Stimulated activated CD4-positive, alpha-beta T cell treated with anti-CD3 and anti-CD28 coated beads, Interleukin-2, amount 100 ng/mL, for 4 hours (primary cell): ENCODE results near the gene DMD.

Experiments used
- DNase-seq: peaks from one replicate; pipeline ENCODE4 v3.0.0-alpha.2; 2020; ENCODE audit warnings: low read depth

Gene DMD

GRCh38 chrX:31110657-31111056 is 2100.7 kb downstream of the DMD start:
- DNase-seq = no peak

DNA sequence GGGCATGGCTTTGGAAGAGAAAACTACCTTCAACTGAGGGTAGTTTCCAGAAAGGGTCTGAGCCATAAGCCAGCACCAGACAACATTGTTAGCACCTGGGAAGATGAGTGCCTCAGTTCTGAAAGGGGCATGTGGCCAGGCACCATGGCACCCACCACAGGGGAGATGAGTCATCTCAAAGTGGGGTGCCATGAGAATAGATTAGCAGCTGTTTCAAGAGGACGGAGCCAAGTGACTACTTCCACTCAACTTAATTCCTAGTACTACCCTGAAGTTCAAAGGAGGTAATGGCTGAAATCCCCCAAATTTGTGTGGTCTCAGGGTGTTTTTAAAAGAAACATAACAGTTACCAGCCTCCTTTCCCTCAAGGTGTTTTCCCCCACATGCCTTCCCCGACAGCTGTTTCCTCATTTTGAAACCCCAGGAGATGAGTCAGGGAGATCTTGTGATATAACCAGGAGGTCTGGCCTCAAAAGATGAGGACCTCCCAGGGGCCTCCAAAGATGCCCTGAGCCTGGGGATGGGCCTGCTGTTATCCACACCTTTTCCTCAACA is 2111.7 kb downstream of the DMD start:
- DNase-seq = no peak

GRCh38 chrX:31098079-31098478 is 2113.3 kb downstream of the DMD start:
- no peak for DNase-seq

- DNase-seq = no peak
Observed at GRCh38 chrX:31093639-31093975, 2117.7 kb downstream of the DMD start.

DNA sequence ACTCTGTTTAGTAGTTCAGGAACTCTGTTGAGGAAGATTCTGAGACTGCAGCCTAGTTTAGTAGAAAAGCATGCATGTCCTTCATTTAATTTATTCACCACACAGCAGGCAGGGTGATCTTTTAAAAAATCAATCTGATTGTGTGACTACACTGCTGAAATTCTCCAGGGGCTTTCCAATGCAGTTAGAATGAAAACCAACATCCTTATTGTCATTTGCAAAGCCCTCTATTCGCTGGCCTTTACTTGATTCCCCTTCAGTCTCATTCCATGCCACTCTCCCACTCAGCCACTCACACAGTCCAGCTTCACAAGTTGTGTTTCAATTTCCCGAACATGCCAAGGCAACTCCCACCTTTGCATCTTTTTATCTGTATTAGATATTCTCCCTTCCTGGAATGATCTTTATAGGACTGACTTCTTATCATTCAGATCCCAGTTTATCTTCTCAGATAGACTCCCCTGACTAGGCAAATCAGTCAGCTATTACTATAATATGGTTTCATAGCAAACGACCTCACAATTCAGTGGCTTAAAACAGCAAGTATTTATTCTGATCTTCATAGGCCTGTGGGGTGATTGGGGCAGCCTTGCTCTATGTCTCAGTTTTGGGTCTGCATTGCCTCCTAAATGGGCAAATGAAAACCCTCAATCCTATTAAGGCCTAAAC is 2118.2 kb downstream of the DMD start:
- no peak for DNase-seq

DNA sequence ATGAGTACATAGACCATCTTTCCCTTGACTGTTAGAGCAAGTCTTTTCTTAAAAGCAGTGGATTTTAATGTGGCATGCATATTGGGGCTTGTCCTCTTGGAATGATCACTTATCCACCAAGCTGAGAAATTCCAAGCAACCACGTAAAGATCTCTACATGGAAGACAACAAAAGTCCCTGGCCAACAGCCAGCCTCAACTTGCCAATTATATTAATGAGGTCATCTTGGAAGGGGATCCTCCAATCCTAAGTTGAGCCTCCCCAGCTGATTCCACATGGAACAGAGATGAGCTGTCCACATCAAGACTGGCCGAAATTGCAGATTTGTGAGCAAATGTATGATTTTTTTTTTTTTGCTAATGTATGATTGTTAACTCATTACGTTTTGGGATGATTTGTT is 2118.9 kb downstream of the DMD start:
- DNase-seq = no peak

- DNase-seq = no peak
Observed at GRCh38 chrX:31091819-31092218, 2119.5 kb downstream of the DMD start.

DNA sequence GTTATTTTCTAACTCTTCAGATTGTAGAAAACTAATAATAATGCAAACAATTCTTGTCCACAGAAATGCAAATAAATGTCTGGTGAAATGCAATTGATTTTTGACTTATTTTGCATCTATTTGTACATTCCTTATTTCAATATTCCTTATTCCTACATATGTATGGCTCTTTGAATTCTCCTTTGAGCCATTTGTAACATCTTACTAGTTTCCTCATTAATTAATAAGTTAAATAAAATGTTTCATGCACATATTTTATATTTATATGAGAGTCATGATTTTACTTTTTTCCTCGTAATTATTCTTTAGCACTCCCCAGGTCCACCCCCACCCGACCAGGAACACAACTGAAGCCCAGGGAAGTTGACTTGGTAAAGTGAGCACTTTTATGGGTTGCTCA is 2136.8 kb downstream of the DMD start:
- no peak for DNase-seq

- DNase-seq = no peak
Observed at GRCh38 chrX:31071725-31072124, 2139.6 kb downstream of the DMD start, which contains the start of gene FTHL17. FTHL17 (minus strand) TSS chrX:31072041; CDS start chrX:31071953, 88 bp downstream.

- no peak for DNase-seq
Observed at GRCh38 chrX:31071262-31071661, 2140.1 kb downstream of the DMD start.

DNA sequence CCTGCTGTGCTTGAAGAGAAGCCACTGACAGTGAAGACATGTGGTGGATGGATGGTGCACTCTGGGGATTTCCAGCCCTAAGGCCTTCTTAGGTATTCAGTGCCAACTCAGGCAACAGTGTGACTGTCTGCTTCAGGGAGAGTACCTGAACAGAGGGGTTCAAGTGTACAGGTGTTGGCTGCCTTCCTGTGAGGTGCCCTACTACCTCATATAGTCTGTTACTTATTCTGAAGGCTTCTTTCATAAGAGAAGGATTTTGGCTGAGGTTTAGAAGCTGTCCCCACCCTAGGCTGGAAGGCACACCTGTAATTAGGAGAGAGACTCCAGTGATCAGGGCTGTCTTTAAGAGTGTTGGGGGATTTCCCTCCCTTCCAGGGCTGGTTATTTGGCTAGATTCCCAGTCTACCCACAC is 2141.3 kb downstream of the DMD start:
- DNase-seq = no peak
